ENCODE measurements around the gene ERN2. TPM values are rescaled to one million over a fixed set of nuclear protein-coding genes. Genes with fewer than 3 reads are reported as not detected.

The ERN2 gene
- total RNA-seq, 1 experiment from 2014 or later = 1.8 TPM

- TF ChIP-seq AFF4 (CRISPR knock-in tag; IDR thresholded peaks at IDR 0.05; ENCODE audit: borderline replicate concordance) = no peak
- no peak for TF ChIP-seq IRF1 (CRISPR knock-in tag; IDR thresholded peaks at IDR 0.05)
- no peak for TF ChIP-seq SMAD4 (CRISPR knock-in tag; IDR thresholded peaks at IDR 0.05)
- no peak for TF ChIP-seq ZNF425 (CRISPR knock-in tag; conservative IDR thresholded peaks at IDR 0.05)
- no peak for TF ChIP-seq NFATC4 (CRISPR knock-in tag; IDR thresholded peaks at IDR 0.05)
- TF ChIP-seq ZNF263 (CRISPR knock-in tag; IDR thresholded peaks at IDR 0.05; ENCODE audit: low read depth) = no peak
- TF ChIP-seq TEAD4 (CRISPR knock-in tag; IDR thresholded peaks at IDR 0.05) = no peak
Measured at GRCh38 chr16:23640615-23640930, 72.4 kb downstream of the ERN2 start (continued).

Other genes with a start within 250 kb of the ERN2 start
- 107 to 122 TPM (median 122 TPM) in 3 replicates for gene GGA2, start 202.7 kb downstream of the ERN2 start, total RNA-seq (2021)
- gene EARS2, start 155.9 kb downstream of the ERN2 start, total RNA-seq (2021) = 47.9 to 55.9 TPM (median 53.5 TPM) in 3 replicates
- 109 to 128 TPM (median 115 TPM) in 3 replicates for gene UBFD1, start 155.5 kb downstream of the ERN2 start, total RNA-seq (2021)
- gene NDUFAB1, start 116.9 kb downstream of the ERN2 start, total RNA-seq (2021) = 146 to 189 TPM (median 156 TPM) in 3 replicates
- 23.8 to 32.1 TPM (median 25.1 TPM) in 3 replicates for gene PALB2, start 71.9 kb downstream of the ERN2 start, total RNA-seq (2021)
- 54.0 to 65.8 TPM (median 60.0 TPM) in 3 replicates for gene DCTN5, start 71.8 kb downstream of the ERN2 start, total RNA-seq (2021)
- gene PLK1, start 34.3 kb downstream of the ERN2 start, total RNA-seq (2021) = 145 to 167 TPM (median 147 TPM) in 3 replicates
- 2.1 to 4.7 TPM (median 4.6 TPM) in 3 replicates for gene CHP2, start 41.8 kb upstream of the ERN2 start, total RNA-seq (2021)
- gene PRKCB, start 122.8 kb upstream of the ERN2 start, total RNA-seq (2021) = 6.9 to 13.4 TPM (median 11.3 TPM) in 3 replicates

Measured in WTC11 (cell line).